ENCODE data around the gene SPINK1. TPM values are rescaled to one million over a fixed set of nuclear protein-coding genes. Genes with fewer than 3 reads are reported as not detected.
"Not testable (repeated sequence)": the region's sequence is repeated elsewhere in the genome, so short reads cannot be mapped to it uniquely, and the experiment has no call there.

Gene SPINK1
- 100 to 1,000 TPM in 1 of 4 donors, 10 to 100 TPM in 2, under 1 TPM in 1; 0.89 to 104 (median 58.7) TPM for polyA plus RNA-seq (ENCODE audit: insufficient read length in 4 of 4)

- no peak for DNase-seq (ENCODE audit: low read depth in 4 of 4, low spot score in 3 of 4)
Measured at GRCh38 chr5:147831465-147831864, at the start of gene SPINK1. TSS of gene SPINK1 (minus strand) at chr5:147831671. CDS start at chr5:147831577, 94 bp downstream.

DNA sequence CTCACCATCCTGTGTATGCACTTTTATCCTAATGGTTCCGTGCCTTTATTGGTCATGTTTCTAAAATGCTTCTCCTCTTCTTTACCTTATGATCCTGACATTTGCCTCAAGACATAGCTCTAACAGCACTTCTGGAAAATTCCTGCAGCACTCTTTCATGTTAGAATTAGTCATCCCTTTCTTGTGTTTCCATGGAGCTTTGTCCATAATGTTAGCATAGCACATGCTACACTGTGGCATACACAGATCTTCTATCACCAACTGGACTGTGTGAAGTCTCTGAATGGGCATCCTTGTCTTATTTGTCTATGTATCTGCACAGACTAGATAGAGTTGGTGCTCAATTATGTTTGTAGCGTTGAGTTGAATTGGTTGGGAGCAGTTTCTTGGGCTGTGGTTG is 49.0 kb upstream of the SPINK1 start:
- no peak for DNase-seq (ENCODE audit: low read depth in 4 of 4, low spot score in 3 of 4)

GRCh38 chr5:147879784-147880183 is 48.3 kb upstream of the SPINK1 start:
- DNase-seq (ENCODE audit: low read depth in 4 of 4, low spot score in 3 of 4) = no peak

- DNase-seq (ENCODE audit: low read depth in 4 of 4, low spot score in 3 of 4) = no peak
Measured at GRCh38 chr5:147878066-147878759, 46.7 kb upstream of the SPINK1 start, which contains the start of gene SCGB3A2. TSS of gene SCGB3A2 (plus strand) at chr5:147878711. CDS start at chr5:147878804, 93 bp downstream.

- no peak for DNase-seq (ENCODE audit: low read depth in 4 of 4, low spot score in 3 of 4)
Measured at GRCh38 chr5:147876626-147877025, 45.2 kb upstream of the SPINK1 start.

DNA sequence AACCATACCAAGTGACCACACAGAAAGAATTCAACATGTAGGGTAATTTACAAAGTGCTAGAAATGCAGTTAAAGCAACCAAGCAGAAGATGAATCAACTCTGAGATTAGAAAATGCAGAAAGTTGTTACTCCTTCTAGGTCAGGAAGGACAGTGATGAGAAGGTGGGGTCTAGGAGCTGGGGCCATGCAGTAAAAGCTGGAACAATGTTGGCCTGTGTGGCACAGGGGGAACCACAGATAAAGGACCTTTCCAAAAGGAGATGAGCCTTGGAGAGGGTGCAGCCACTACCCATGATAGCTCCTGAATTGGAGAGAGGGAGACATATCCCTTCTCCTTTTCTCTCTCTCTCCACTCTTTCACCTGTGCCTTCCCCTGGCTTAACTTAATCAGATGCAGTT is 44.7 kb upstream of the SPINK1 start:
- no peak for DNase-seq (ENCODE audit: low read depth in 4 of 4, low spot score in 3 of 4)

DNA sequence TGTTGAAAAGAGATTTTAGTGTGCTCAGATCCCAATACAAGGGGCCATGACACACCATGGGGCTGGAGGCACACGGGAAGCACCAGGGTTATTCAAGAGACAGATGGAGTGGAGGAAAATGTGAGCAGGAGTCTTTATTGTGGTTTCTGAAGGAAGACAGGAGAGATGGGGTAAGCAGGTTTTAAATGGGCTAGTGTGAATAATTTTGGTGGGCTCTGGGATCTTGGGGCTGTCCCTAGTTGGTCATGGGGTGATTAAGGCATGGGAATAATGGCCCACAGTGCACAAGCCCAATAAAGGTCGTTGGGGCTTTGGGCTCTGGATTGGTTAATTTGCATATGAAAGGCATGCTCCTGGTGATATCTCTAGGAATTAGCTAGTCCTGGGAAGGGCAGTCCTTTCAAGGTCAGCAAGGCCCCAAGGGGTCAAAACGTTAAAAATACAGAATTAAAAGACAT is 43.5 kb upstream of the SPINK1 start:
- no peak for DNase-seq (ENCODE audit: low read depth in 4 of 4, low spot score in 3 of 4)

- DNase-seq (ENCODE audit: low read depth in 4 of 4, low spot score in 3 of 4) = not testable (repeated sequence)
Measured at GRCh38 chr5:147874118-147874875, 42.8 kb upstream of the SPINK1 start.

DNA sequence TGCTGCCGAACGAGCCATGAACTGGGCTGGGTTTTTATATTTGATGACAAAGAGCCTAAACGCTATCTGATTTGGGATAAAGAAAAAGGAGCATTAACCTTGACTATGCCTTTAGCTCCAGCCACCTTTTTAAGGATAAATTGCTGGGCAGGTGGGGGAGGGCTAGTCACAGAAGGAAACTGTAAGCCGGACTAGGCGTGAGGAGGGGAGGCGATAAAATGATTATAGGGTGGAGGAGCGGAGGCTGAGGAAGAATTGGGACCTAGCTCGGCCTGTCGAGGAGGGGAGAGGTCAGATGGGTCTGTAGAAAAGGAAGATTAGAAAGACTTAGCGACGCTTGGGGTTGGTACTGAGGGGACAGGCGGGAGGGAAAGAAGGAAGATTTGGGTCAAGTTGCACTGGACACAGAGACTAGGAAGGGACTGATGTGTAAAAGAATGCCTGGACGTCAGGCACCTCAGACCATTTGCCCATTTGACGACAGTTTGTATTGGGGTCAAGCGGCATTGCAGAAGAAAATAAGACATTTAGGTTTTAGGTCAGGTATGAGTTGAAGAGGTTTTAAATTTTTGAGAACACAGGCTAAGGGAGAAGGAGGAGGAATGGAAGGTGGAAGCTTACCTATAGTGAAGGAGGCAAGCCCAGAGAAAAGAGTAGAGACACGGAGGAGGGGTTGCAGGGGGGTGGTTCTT is 41.4 kb upstream of the SPINK1 start:
- not testable (repeated sequence) for DNase-seq (ENCODE audit: low read depth in 4 of 4, low spot score in 3 of 4)

DNA sequence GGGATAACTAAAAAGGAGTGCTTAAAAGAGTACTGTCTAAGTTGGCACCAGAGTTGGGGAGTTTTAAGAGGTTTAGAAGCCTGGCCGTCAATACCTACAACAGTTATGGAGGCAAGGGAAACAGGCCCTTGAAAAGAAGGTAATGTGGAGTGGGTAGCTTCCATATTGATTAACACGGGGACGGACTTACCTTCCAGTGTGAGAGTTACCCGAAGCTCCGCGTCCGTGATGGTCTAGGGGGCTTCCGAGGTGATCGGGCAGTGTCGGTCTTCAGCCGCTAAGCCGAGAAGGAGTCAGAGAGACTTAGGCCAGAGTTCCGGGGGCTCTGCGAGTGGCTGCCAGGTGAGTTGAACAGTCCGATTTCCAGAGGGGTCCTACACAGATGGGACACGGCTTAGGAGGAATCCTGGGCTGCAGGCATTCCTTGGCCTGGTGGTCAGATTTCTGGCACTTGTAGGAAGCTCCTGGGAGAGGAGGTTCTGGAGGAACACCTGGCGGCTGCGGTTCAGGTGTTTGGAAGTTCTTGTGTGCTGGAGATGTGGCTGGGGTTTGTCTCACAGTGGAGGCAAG is 40.6 kb upstream of the SPINK1 start:
- not testable (repeated sequence) for DNase-seq (ENCODE audit: low read depth in 4 of 4, low spot score in 3 of 4)

DNA sequence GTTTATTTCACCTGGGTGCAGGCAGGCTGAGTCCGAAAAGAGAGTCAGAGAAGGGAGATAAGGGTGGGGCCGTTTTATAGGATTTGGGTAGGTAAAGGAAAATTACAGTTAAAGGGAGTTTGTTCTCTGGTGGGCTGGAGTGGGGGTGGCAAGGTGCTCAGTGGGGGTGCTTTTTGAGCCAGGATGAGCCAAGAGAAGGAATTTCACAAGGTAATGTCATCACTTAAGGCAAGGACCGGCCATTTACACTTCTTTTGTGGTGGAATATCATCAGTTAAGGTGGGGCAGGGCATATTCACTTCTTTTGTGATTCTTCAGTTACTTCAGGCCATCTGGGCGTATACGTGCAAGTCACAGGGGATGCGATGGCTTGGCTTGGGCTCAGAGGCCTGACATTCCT is 38.4 kb upstream of the SPINK1 start:
- not testable (repeated sequence) for DNase-seq (ENCODE audit: low read depth in 4 of 4, low spot score in 3 of 4)

DNA sequence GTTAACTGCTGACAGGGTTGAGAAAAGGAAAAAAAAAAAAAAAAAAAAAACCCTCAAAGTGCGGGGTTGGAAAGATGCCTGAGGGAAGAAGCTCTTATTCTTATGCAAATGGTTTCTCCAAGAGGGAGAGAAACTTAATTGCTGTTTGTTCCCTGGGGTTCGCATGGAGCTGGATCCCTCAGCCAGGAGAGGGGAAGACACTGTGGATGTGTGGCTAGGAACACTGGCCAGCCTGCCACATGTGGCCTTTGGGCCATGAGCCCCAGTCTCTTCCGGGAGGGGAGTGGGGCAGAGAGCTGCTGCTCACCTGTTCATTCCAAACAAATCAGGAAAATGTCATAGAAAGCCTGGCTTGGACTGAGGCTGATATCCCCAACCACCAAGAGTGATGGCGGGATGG is 37.6 kb upstream of the SPINK1 start:
- DNase-seq (ENCODE audit: low read depth in 4 of 4, low spot score in 3 of 4) = no peak

DNA sequence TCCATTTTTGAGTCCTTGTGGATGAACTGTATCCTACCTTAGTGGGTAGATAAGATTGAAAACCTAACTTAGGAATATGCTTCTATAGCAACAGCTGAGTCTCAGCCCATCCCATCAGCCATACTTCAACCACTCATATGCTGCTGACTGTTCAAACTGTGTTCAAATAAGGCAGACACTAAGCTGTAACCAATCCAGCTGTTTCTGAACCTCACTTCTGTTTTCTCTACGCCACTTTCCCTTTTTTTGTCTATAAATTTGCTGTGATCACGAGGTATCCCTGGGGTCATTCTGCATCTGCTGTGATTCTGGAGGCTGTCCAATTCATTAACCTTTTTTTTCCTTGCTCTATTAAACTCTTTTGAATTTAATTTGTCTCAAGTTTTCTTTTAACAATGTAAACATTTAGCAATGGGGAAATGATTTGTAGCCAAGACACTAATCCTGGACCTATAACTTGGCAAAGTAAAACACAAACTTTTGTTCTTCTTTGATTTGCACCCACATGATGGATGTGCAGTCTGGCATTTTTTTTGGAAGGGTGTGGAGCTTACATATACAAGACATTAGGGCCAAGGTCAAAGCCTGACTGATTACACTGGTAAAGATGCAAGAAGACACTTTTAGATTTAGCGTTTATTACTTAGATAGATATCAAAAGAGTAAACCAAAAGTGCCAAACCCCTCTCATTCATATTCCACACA is 32.1 kb upstream of the SPINK1 start:
- no peak for DNase-seq (ENCODE audit: low read depth in 4 of 4, low spot score in 3 of 4)

- no peak for DNase-seq (ENCODE audit: low read depth in 4 of 4, low spot score in 3 of 4)
Measured at GRCh38 chr5:147860641-147861025, 29.2 kb upstream of the SPINK1 start.

GRCh38 chr5:147859962-147860640 is 28.6 kb upstream of the SPINK1 start:
- no peak for DNase-seq (ENCODE audit: low read depth in 4 of 4, low spot score in 3 of 4)

- DNase-seq (ENCODE audit: low read depth in 4 of 4, low spot score in 3 of 4) = no peak
Measured at GRCh38 chr5:147858565-147858964, 27.1 kb upstream of the SPINK1 start.

DNA sequence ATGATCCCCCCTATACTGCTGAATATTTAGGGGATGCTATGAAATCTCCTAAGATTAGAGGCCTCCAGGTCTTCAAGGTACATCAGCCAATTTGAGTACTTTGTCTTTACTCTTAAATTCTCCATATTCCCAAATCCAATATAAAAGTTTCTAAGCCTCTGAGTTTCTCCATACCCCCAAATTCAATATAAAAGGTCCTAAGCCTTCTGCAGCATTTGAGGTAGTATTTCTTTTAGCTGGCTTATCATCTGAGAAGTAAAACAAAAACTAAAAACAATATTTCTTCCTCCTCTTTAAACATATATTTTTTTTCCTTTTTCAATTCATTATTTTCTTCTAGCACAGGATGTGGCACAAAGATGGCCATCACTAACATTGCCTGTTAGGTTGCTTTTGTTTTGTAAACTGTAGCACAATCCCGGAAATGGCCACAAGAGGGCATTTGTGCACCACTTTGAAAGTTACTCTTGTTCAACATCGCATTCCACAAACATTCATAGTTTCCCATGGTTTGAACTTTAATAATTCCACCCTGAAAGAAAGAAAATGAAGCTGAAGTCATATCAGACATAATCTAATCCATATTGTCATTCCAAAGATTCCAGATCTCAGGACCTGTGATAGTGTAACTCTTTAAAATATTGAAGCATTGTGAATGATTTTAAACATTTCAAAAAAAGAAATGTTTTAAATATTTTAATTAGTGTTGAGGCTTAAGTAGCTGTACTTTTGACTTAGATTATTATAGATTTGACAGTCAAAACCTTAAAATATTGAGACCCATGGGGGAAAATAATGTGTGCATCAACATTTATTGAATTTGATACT is 26.0 kb upstream of the SPINK1 start:
- peak in 3 of 4 donors; percentile 28 to 37 (median 36) for DNase-seq (ENCODE audit: low read depth in 4 of 4, low spot score in 3 of 4)

- DNase-seq (ENCODE audit: low read depth in 4 of 4, low spot score in 3 of 4) = no peak
Measured at GRCh38 chr5:147856801-147857200, 25.3 kb upstream of the SPINK1 start.

DNA sequence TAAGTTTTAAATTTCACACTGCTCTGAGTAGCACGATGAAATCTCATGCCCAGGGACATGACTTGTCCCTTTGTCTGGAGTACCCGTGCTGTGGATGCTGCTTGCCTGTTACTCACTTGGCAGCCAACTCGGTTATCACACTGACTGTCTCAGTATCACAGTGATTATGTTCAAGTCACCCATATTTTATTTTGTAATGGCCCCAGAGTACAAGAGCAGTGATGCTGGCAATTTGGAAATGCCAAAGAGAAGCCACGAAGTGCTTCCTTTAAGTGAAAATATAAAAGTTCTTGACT is 24.3 kb upstream of the SPINK1 start:
- no peak for DNase-seq (ENCODE audit: low read depth in 4 of 4, low spot score in 3 of 4)

All from left renal pelvis (tissue), 4 donors.